ENCODE data around the gene AKAP9.
A peak's percentile ranks its signal among the peaks of the same experiment; 100 is the strongest.
"Not testable (repeated sequence)": the region's sequence is repeated elsewhere in the genome, so short reads cannot be mapped to it uniquely, and the experiment has no call there.

AKAP9 gene

GRCh38 chr7:91940572-91941341 lies at the start of gene AKAP9:
Gene AKAP9, plus strand, starts transcription at chr7:91940862. Its CDS starts 238 bp downstream, at chr7:91941100.
- DNase-seq: peak; percentile 83

DNA sequence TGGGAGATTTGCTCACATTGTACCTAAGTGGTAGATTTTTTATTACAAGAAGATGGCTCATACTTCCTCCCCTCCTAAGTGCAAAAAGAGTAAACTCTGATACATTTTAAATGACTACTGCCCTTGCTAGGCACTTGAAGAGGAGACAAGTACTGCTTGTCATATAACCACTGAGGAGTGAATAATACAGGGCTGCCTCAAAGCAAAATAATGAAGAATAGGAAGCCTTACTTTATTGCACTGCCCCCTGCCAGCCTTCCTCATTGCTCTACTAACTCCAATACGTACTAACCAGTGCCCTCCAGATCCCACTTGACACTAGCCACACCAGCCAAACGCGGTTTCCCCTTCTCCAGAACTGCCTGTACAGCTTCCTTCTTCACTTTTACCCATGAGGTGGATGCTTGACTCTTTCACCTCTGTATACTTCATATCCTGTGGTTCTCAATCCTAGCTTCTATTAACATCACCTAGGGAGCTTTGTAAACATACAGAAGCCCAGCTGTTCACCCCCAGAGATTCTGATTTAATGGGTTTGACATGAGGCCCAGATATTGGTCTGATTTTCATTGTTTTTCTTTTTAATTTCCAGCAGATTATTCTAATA lies 48.5 kb upstream of the AKAP9 start:
- DNase-seq: no peak

- no peak for DNase-seq
Measured at GRCh38 chr7:91892821-91893340, 47.8 kb upstream of the AKAP9 start.

DNA sequence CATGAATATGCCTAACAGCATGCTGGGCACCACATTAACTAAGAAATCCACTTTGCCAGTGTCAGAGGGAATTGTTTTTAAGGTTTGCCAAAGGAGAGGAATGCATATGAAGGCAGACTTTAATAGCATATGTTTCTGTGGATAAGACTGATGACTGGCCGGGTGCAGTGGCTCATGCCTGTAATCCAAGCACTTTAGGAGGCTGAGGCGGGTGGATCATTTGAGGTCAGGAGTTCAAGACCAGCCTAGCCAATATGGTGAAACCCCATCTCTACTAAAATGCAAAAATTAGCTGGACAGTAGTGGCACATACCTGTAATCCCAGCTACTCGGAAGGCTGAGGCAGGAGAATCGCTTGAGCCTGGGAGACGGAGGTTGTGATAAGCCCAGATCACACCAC lies 47.0 kb upstream of the AKAP9 start:
- not testable (repeated sequence) for DNase-seq

- DNase-seq: no peak
Measured at GRCh38 chr7:91894781-91895480, 45.7 kb upstream of the AKAP9 start.

DNA sequence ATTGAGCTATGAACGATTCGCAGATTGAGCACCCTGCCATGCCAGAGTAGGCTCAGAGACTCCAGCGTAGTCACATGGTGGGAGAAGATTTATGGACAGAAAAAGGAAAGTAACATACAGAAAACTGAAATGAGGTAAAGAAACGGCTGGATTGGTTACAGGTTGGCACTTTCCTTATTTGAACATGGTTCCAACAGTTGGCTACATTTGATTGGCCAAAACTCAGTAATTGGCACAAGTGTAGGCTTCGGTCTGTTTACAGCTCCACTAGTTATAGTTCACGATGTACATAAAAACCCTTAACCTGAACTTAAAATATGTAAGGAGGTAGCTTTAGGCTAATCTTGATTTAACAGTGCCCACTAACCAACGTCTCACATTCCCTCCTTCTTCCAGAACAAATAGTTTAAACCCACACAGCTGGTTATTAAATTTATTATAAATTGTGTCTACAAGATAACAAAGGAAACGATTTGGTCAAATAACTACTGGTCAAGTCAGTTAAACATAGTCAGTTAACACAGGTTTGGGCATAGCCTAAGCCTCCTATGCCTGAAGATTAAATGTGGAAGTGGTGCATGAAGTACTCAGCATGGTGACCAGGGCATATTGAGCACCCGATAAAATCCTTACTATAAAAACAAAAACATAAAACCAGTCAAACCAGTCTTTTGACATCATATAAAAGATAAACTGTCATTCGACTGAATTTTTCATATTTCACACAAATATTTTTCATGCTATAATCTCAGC lies 42.2 kb upstream of the AKAP9 start:
- DNase-seq: no peak

- DNase-seq: no peak
Measured at GRCh38 chr7:91899563-91899962, 41.1 kb upstream of the AKAP9 start.

DNA sequence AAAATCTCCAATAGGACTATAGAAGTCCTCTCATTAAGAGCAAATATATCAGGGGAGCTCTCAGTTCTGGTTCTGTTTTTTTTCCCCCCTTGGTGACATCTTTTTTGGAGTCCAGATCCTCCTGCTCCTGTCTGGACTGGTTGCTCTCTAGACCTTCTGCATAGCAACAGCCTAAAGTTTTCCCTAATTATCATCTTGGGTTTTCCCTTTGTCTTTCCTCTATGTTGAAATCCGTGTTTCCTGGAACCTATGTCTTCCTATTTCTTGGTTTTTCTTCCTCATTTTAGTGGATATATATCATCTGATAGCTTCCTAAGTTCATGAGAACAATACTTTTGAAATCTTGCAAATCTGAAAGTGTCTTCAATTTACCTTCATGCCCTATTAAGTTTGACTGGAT lies 30.5 kb upstream of the AKAP9 start:
- peak; percentile 71 for DNase-seq

- DNase-seq: no peak
Measured at GRCh38 chr7:91911121-91911520, 29.5 kb upstream of the AKAP9 start.

GRCh38 chr7:91912494-91912893 lies 28.2 kb upstream of the AKAP9 start:
- no peak for DNase-seq

GRCh38 chr7:91913612-91914011 lies 27.1 kb upstream of the AKAP9 start:
- DNase-seq: no peak

DNA sequence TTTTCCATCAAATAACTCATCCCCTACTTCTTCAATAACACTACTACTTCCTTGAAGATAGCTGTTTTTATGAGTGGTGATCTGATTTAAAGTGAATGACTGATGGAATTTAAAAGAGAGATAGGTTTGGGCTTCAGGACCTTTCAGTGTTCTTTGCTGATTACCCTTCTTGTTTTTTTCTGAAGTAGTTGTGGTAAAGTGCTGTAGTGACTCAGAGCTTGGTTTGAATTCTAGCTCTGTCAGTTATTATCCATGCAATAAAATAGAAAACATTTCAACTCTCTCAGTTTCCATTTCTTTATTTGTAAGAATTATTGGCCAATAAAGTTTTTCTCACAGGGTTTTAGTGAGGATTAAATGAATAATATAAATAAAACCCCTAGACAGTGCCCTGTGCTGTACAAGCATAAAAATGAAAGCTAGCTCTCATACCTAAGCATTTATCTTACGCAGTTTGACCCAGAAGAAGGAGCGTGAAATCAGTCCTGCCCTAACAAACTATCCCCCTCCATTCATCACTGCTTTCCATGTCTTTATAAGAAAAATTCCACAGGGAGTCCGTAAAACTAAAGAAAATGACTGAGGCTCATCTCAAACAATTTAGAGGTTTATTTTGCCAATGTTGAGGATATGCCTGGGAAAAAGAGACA lies 25.1 kb upstream of the AKAP9 start:
- DNase-seq: no peak

DNA sequence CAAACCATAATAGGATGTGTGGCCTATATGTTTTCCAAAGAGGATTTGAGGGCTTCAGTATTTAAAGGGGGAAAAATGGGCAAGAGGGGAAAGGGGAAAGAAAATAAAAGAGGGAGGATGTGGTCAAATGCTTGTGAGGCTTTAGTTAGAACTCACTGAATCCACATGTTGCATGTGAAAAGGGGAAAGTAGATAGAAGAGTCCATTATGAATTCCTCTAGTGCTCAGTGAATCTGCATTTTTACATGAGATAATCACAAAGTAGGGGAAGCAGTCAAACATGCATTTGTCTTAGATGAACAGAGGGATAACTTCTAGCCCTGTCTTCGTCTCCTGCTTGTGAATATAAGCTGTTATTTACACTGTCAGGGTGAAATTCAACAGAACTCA lies 24.6 kb upstream of the AKAP9 start:
- DNase-seq: no peak

DNA sequence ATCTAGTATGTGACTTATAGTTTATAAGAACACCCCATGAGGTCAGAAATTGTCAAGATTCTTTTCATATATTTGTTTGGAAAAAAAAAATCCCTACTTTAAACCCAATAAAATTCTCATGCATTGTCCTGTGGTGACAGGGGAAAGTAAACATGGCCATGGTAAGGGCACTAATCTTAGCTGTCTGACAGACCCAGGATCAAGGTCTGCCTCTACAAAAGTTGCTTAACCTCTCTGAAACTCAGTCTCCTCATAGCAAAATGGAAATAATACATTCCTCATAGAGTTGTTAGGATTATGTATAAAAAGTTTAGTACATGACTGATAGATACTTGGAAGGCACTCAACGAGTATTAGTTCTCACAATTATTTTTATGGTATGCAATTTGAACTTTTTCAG lies 22.3 kb upstream of the AKAP9 start:
- no peak for DNase-seq

DNA sequence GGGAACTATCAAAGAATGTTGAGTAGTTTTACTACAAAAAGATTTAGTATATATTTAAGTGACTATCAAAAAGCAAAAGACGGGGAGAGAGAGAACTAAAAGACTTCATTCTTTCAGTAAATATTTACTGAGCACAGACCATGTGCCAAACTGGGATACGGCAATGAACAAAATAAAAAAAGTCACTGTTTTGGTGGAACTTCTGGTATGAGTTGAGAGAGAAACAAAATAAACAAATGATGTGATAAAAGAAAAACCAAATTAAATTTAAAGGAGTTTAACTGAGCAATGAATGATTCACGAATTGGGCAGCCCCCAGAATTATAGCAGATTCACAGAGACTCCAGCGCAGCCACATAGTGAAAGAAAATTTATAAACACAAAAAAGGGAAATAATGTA lies 17.8 kb upstream of the AKAP9 start:
- DNase-seq: no peak

DNA sequence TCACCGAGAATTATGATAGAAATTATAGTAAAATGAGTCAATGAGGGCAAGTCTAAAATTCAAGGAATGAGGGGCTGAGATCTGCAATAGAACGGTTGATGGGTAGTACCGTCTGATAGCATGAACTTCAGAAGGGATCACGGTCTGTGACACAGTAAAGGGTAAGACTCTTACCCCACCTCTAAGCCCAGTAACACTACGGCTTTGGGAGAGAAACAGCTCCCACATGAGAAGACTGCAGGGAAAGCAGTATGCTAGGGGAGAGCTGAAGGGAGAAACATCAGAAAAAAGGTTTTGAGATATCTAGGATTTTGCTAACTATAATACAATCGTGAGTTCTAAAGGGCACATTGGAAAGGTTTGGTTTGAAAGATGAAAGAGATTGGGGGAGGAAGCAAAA lies 12.8 kb upstream of the AKAP9 start:
- no peak for DNase-seq

- DNase-seq: no peak
Measured at GRCh38 chr7:91929463-91929862, 11.2 kb upstream of the AKAP9 start.

GRCh38 chr7:91940171-91940570 lies 491 bp upstream of the AKAP9 start:
- peak; percentile 33 for DNase-seq

DNA sequence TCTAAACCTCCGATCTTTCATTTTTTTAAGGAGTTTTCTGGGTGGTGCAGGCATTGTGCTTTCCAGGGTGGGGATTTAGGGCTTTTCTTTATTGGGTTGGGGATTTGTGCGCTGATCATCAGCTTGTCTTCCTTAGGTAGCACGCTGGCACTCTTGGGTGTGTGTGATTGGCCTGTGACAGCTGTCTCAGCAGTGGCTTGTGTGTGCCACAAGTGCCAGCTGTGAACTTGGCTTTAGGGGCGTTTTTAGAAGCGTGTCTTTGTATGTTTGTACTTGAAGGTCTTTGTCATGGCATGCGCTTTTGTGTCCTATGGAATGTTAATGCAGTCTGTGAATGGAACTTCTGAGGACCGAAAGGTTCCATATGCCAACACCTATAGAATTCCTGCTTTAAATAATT lies 788 bp downstream of the AKAP9 start:
- peak; percentile 24 for DNase-seq

DNA sequence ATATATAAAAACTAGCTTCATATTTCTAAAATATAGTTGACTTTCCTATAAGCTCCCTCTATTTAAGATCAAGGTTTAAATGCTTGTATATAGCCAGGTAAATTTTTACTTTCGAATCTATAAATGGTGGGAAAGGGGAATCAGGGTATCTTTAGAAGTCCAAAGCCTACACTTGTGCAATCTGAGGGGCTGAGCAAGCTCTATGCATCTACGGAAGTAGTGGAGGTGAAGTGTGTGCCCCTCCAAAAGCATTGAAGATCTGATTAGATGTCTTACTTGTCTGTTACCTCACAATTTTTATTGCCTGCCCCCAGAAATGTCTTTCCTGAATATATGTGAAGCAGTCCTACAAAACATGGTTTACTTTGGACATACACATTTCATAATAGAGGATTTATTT lies 1.6 kb downstream of the AKAP9 start:
- no peak for DNase-seq

GRCh38 chr7:91944970-91945369 lies 4.3 kb downstream of the AKAP9 start:
- DNase-seq: not testable (repeated sequence)

- DNase-seq: peak; percentile 53
Measured at GRCh38 chr7:91945476-91945875, 4.8 kb downstream of the AKAP9 start.

DNA sequence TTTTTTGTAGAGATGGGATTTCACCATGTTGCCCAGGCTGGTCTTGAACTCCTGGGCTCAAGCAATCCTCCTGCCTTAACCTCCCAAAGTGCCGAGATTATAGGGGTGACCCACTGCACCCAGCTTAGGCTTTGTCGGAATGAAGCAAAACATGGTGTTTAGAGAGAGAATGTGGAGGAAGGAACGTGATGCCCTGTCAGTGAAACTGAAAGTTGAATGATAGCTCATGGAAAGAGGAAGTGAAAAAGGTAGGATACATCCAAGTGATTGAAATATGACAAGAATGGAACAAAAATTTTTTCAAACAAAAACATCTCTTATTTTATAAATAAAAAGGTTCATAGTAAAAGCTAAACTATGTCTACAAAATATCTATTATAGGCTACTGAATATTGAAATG lies 5.9 kb downstream of the AKAP9 start:
- peak; percentile 72 for DNase-seq
